Uterus (tissue), 4 donors: Measurements from ENCODE around the gene MED29. TPM values are rescaled to one million over a fixed set of nuclear protein-coding genes. Genes with fewer than 3 reads are reported as not detected.
A peak's percentile ranks its signal among the peaks of the same experiment; 100 is the strongest.

Experiments used
- DNase-seq, 2 donors: peaks; one replicate each; pipeline ENCODE4 v3.0.0-alpha.2; 2019 to 2020
- H3K27ac ChIP-seq, 2 donors: fragments of 200-600 bp; sonication (generic); 1 replicate in 1 of 2; 2 replicates in 1 of 2; pipeline ENCODE4 v1.5.1; 2016 to 2018
- H3K27me3 ChIP-seq, 2 donors: fragments of 200-600 bp; sonication (generic); one replicate each; pipeline ENCODE4 v1.5.1; 2018 to 2019; ENCODE audit warnings: control low read depth in 1 of 2
- H3K36me3 ChIP-seq, 2 donors: fragments of 200-600 bp; sonication (generic); one replicate each; pipeline ENCODE4 v1.5.1; 2019; ENCODE audit warnings: control low read depth in 1 of 2
- H3K4me1 ChIP-seq, 2 donors: fragments of 200-600 bp; sonication (generic); one replicate each; pipeline ENCODE4 v1.5.1; 2018 to 2019; ENCODE audit warnings: control low read depth in 1 of 2
- H3K4me3 ChIP-seq, 2 donors: fragments of 200-600 bp; sonication (generic); 1 replicate in 1 of 2; 2 replicates in 1 of 2; pipeline ENCODE4 v1.5.1; 2018 to 2019; ENCODE audit warnings: mild to moderate bottlenecking in 1 of 2
- H3K9me3 ChIP-seq, 2 donors: fragments of 200-600 bp; sonication (generic); one replicate each; pipeline ENCODE4 v1.5.1; 2019; ENCODE audit warnings: control low read depth in 1 of 2
- CTCF ChIP-seq, 4 experiments: fragments of 200-600 bp in 2 of 4; fragments of 450-650 bp in 2 of 4; sonication (generic) in 2 of 4; IDR thresholded peaks; one replicate each; pipeline ENCODE4 v1.5.1; 2016 to 2019; ENCODE audit warnings: antibody characterized with exemption in 4 of 4, mild to moderate bottlenecking in 2 of 4, moderate library complexity in 1 of 4
- POLR2A ChIP-seq, 2 donors: fragments of 450-650 bp; IDR thresholded peaks; one replicate each; pipeline ENCODE4 v1.6.1; 2016; ENCODE audit warnings: antibody characterized with exemption in 2 of 2, mild to moderate bottlenecking in 1 of 2, moderate library complexity in 1 of 2
- intact Hi-C: fragments of 100-400 bp; cut with DNase I; formaldehyde crosslinking; loops from one replicate; pipeline ENCODE4 v1.15.1; 2023; ENCODE audit warnings: low total_unique reads
- total RNA-seq, 4 donors: library from RNA; depleted of rRNA in 3 of 4; stranded (reverse); fragments of >200 nt in 3 of 4; gene quantifications; one replicate each; pipeline versions ENCODE4 v1.1.0 to v1.2.4, GENCODE V29; 2014 to 2023
- donor health status: DM: yes; HTN: yes; CAD: no.

Gene MED29
- total RNA-seq, 4 donors from 2014 or later: 15.6 to 282 (median 40.8) TPM

- intact Hi-C loops: no loop called here
- no peak for DNase-seq
- no peak overlapping the region for H3K4me3 ChIP-seq
- no peaks in the 10 kb centered on the region for H3K9me3 ChIP-seq
- H3K27ac ChIP-seq: peak overlapping the region; percentile 38 to 52
- no peaks in the 10 kb centered on the region for H3K36me3 ChIP-seq
- TF ChIP-seq POLR2A (IDR thresholded peaks at IDR 0.05) (peak in 1 of 2 donors; percentile 31), CTCF (IDR thresholded peaks at IDR 0.05) (no peak)
- H3K4me1 ChIP-seq: peaks cover 6 to 21% of the 10 kb centered on the region in 2 donors
- H3K27me3 ChIP-seq: no peaks in the 10 kb centered on the region
These were observed 39.8 kb downstream of the MED29 start for GRCh38 chr19:39430675-39431593.

GRCh38 chr19:39432677-39433025 lies 41.5 kb downstream of the MED29 start:
- no peak for DNase-seq
- H3K27ac ChIP-seq: no peak overlapping the region
- H3K4me3 ChIP-seq: no peak overlapping the region
- TF ChIP-seq CTCF (IDR thresholded peaks at IDR 0.05) (no peak), POLR2A (IDR thresholded peaks at IDR 0.05) (no peak)
- H3K27me3 ChIP-seq: no peaks in the 10 kb centered on the region
- no peaks in the 10 kb centered on the region for H3K36me3 ChIP-seq
- H3K4me1 ChIP-seq: peaks cover 6 to 25% of the 10 kb centered on the region in 2 donors
- no peaks in the 10 kb centered on the region for H3K9me3 ChIP-seq
- intact Hi-C loops: no loop called here

GRCh38 chr19:39433480-39434079 lies 42.4 kb downstream of the MED29 start:
- no peak overlapping the region for H3K4me3 ChIP-seq
- intact Hi-C loops: no loop called here
- no peaks in the 10 kb centered on the region for H3K36me3 ChIP-seq
- H3K4me1 ChIP-seq: peaks cover 6 to 23% of the 10 kb centered on the region in 2 donors
- DNase-seq: no peak
- no peaks in the 10 kb centered on the region for H3K9me3 ChIP-seq
- TF ChIP-seq POLR2A (IDR thresholded peaks at IDR 0.05) (no peak), CTCF (IDR thresholded peaks at IDR 0.05) (no peak)
- H3K27ac ChIP-seq: peak overlapping the region in 1 of 2 donors; percentile 88
- no peaks in the 10 kb centered on the region for H3K27me3 ChIP-seq

- Histone ChIP-seq H3K4me3 (peak overlapping the region; percentile 91 to 93), H3K27me3 (no peaks in the 10 kb centered on the region), H3K27ac (peak overlapping the region; percentile 86 to 88), H3K36me3 (no peaks in the 10 kb centered on the region), H3K9me3 (no peaks in the 10 kb centered on the region), H3K4me1 (peaks cover 0 to 17% of the 10 kb centered on the region in 2 donors)
- TF ChIP-seq CTCF (IDR thresholded peaks at IDR 0.05): no peak
- no peak for TF ChIP-seq POLR2A (IDR thresholded peaks at IDR 0.05)
- intact Hi-C loops: no loop called here
- DNase-seq: no peak
These were observed 43.2 kb downstream of the MED29 start for GRCh38 chr19:39434123-39435076.
